ENCODE data around the gene CNOT6.

Gene CNOT6

GRCh38 chr5:180625125-180625790, 131.1 kb downstream of the CNOT6 start:
- Histone ChIP-seq H3K9ac (ENCODE audit: low read length) (no peak overlapping the region), H3K36me3 (ENCODE audit: control insufficient read depth, insufficient read depth, low read length, severe bottlenecking) (no peaks in the 10 kb centered on the region), H3K27me3 (replicated peaks; ENCODE audit: control insufficient read depth, insufficient read depth, low read length) (peaks cover 9% of the 10 kb centered on the region), H3K9me3 (ENCODE audit: control insufficient read depth, low read length) (no peaks in the 10 kb centered on the region), H3K4me3 (ENCODE audit: low read length) (no peak overlapping the region), H3K4me1 (ENCODE audit: control insufficient read depth, insufficient read depth, low read length) (no peaks in the 10 kb centered on the region)
- DNase-seq (ENCODE audit: low read depth): no peak

- Histone ChIP-seq H3K9ac (ENCODE audit: low read length) (no peak overlapping the region), H3K9me3 (ENCODE audit: control insufficient read depth, low read length) (no peaks in the 10 kb centered on the region), H3K27me3 (replicated peaks; ENCODE audit: control insufficient read depth, insufficient read depth, low read length) (peaks cover 9% of the 10 kb centered on the region), H3K4me3 (ENCODE audit: low read length) (no peak overlapping the region), H3K4me1 (ENCODE audit: control insufficient read depth, insufficient read depth, low read length) (no peaks in the 10 kb centered on the region), H3K36me3 (ENCODE audit: control insufficient read depth, insufficient read depth, low read length, severe bottlenecking) (no peaks in the 10 kb centered on the region)
- no peak for DNase-seq (ENCODE audit: low read depth)
These were observed 131.8 kb downstream of the CNOT6 start for GRCh38 chr5:180625791-180626660.

GRCh38 chr5:180626661-180627385, 132.6 kb downstream of the CNOT6 start:
- H3K4me1 ChIP-seq (ENCODE audit: control insufficient read depth, insufficient read depth, low read length): no peaks in the 10 kb centered on the region
- no peaks in the 10 kb centered on the region for H3K36me3 ChIP-seq (ENCODE audit: control insufficient read depth, insufficient read depth, low read length, severe bottlenecking)
- H3K27me3 ChIP-seq (replicated peaks; ENCODE audit: control insufficient read depth, insufficient read depth, low read length): peaks cover 5% of the 10 kb centered on the region
- no peak overlapping the region for H3K9ac ChIP-seq (ENCODE audit: low read length)
- no peaks in the 10 kb centered on the region for H3K9me3 ChIP-seq (ENCODE audit: control insufficient read depth, low read length)
- DNase-seq (ENCODE audit: low read depth): no peak
- no peak overlapping the region for H3K4me3 ChIP-seq (ENCODE audit: low read length)

GRCh38 chr5:180627386-180628120, 133.4 kb downstream of the CNOT6 start:
- no peak for DNase-seq (ENCODE audit: low read depth)
- Histone ChIP-seq H3K9me3 (ENCODE audit: control insufficient read depth, low read length) (no peaks in the 10 kb centered on the region), H3K36me3 (ENCODE audit: control insufficient read depth, insufficient read depth, low read length, severe bottlenecking) (no peaks in the 10 kb centered on the region), H3K9ac (ENCODE audit: low read length) (no peak overlapping the region), H3K4me1 (ENCODE audit: control insufficient read depth, insufficient read depth, low read length) (no peaks in the 10 kb centered on the region), H3K27me3 (replicated peaks; ENCODE audit: control insufficient read depth, insufficient read depth, low read length) (peaks cover 10% of the 10 kb centered on the region), H3K4me3 (ENCODE audit: low read length) (no peak overlapping the region)

Measured in adipocyte (in vitro differentiated cells).